Activated CD4-positive, alpha-beta T cell treated with anti-CD3 and anti-CD28 coated beads, Interleukin-2, amount 50 U/mL, for 24 hours (primary cell): ENCODE data around the gene FAR2.
"Not testable (repeated sequence)": the region's sequence is repeated elsewhere in the genome, so short reads cannot be mapped to it uniquely, and the experiment has no call there.

ENCODE experiments used
- DNase-seq, 2 donors: peaks; one replicate each; pipeline ENCODE4 v3.0.0-alpha.2; 2020; ENCODE audit warnings: low read depth in 1 of 2, low spot score in 1 of 2

The FAR2 gene

DNA sequence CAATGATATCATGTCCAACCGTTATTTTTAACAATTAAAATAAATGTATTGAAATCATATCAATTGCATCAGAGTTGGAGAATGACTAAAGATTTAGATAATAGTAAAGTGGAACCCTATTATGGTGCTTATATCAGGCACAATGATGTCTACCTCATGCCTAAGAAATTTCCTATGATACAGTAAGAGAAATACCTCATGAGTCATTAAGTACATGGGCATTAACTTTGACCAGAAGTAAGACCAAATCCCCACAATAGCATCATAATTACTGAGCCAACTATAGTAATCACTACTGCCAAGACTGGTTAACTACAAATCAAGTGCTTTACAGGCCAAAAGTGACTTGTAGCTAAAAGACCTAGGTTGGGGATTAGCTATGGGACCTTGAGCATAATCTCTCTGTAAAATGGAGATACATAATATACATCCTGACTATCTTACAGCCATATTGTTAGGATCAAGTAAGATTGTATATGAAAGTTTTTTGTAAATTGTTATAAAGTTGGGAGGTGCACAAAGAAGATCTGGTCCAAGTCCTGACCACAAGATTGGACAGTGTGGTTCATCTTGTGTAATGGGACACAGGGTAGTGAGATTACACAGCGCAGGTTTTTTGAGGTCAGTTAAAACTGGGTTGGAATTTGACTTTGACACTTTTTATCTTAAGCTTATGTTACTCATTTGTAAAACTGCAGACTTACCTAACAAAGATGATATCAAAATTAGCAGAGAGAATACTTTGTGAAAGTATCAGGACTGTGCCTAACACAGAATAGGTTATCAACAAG, 171.4 kb downstream of the FAR2 start:
- no peak for DNase-seq

DNA sequence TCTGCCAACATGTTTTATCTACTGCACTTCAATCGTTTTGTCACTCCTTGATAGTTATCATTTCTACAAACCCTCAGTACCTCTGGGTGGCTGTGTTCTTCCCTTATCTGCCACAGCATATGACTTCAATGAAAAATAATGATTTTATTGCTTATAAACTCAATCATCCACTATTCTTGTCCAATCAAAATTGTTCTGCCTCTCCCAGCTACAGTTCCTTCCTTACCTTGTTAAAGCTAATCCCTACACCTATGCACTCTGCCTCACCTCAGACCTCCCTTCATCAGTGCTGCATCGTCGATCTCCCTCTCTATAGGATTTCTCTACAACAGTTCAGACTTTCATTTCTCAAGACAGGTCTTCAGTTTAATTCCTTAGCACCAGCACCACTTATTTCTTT, 173.1 kb downstream of the FAR2 start:
- no peak for DNase-seq

DNA sequence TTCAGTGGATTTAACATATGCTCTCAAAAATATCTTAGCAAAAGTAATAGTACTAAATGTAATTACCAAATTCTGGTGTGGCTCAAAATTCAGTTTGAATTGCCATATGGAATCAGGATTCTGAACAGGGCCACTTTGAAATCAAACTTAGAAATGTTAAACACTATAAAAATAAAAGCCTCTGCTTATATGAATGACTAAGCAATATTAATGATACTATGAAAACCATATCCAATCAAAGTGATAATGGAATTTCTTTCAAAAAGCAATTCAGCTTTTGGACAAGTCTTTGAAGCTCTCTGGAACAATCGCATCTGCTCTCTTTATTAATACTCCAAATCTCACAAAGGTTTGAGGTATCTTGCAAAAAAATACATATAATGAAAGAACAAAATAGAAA, 180.3 kb downstream of the FAR2 start:
- no peak for DNase-seq

DNA sequence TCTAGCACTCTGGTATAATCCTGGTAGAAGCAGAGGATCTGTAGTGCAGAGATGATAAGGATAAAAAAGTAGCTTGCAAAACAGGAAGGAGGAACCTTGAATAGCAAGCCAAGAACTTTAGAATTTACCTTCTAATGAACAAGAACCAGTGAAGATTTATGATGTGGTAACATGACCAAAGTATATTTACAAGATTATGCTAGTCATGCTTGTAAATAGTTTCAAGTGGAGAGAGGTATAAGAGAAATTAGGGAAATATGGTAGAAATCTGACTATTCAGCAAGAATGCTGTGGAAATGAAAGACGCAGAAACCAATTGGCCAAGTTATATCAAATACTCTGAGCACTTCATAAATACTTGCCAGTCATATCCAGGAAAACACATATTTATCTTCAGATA, 184.1 kb downstream of the FAR2 start:
- no peak for DNase-seq

DNA sequence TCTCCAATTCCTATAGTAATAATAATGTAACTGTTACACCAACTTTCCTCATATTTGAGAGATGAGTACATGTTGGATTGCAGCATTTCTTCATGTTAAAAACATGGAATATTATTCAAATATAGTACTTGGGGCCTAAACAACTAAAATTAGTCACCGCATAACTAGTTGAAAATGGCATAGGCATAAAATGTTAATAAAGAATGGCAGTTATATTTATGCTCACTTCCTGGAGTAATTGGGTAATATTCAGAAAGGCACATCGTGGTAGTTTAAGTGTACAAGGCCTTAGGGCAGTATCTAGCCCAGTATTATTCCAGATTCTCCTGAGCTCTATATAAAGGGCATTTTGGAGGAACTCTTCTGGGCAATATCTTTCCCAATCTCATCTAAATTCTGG, 185.9 kb downstream of the FAR2 start:
- DNase-seq: no peak

DNA sequence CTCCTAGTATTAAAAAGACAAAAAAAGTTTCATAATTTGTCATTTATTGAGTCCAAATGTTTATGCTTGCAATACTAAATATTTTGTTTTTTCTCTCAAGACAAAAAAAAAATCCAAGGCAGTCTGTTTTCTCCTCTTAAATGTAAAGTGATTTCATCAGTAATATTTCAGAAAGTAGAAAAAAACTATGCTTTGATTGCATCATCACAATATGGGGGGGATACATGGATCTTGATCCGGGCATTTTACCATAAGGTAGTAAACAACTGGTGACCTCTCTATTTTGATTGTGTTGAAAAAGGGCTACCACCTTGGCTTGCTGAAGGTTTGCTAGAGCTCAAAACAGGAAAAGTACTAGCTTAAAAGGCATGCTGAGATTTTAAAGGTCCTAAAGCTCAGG, 188.2 kb downstream of the FAR2 start:
- no peak for DNase-seq

DNA sequence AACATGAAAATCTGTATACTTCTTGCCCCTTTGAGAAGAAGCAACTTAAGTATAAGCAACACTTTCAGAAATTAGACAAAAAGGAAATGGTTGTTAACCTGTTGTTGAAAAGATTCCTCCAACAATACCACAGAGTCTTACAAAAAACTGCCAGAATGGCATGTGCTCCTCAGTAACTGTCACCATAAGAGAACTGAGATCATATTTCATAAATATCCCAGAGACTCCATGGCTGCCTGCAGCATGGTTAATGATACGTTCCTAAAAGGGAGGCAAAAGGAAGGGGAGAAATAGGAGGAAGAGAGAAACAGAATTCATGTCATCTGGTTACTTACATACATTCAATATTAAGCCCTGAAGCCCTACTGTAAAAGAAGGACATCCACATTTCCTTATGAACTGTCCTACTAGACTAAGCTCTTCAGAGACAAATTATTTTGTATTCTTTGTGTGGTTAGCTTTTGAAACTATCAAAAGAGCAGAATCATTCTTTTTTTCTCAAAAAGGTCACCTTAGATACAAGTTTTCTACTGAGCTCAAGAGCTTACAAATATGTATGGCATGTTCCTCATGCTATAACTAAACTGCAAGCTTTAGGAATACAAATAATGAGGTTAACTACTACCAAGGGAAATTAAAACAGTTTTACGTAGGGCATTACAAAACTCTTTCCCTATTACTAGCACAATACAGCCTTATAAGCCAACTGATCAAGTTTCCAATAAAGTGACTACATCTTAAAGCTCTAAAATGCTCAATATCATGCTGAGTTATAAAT, 194.1 kb downstream of the FAR2 start:
- DNase-seq: no peak

DNA sequence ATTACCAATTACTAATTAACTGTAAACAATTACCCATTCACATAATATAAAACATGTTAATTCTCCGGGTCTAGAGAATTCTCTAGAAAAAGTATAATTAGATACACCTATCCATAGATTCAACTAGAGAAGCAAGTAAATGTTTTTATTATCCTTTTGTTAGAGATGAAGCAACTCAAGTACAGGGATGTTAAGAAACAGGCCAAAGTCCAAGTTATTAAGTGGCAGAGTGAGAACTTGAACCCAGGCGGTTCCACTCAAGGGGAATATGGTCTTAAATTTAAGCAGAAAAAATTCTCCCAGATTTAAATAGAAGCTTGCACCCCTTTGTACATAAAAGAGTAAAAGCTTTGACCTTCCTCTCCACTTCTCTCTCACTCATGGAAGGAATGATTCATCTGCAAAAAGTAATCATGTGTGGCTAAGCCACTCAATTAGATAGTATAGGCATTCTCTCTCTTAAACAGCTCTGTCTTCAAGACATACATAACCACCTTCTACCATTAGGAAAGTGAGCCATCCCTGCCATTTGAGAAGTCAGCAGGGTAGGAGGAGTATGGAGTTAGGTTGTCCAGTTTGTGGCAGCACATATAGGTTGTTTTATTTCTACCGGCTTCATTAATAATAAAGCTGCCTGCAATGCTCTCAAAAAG, 197.8 kb downstream of the FAR2 start:
- no peak for DNase-seq

DNA sequence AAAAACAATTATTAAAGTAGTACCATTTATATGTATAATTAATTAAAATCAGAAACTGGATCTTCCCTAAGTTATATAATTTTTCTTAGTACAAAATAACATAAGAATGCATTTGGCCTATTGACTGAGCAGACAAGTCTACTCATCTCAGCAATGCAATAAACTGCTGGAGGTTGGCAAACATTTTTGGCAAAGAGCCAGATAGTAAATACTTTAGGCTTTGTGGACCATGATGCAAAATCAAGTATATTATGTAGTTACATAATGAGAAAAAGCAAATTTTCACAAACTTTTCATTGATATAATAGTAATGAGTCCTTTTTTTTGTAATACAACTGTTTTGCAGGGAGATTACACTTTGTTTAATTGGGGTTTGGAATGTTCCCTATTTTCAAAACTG, 201.0 kb downstream of the FAR2 start:
- no peak for DNase-seq

DNA sequence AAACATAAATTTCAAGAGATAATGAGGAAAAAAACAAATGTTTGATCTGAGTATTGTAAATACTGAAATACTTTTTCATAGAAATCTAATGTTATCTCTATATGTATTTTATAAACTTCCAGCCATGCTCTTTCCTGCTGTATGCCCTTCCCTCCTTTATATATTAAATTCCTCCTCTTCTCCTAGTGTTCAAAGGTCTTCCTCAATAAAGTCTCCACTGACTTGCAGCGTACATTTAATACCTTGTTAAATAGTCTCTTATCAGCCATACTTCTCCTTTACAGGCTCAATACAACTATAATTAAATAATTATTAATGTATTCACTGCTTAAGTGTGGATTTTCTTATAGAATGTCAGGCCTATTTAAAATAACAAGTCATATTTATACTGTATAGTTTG, 205.9 kb downstream of the FAR2 start:
- no peak for DNase-seq

DNA sequence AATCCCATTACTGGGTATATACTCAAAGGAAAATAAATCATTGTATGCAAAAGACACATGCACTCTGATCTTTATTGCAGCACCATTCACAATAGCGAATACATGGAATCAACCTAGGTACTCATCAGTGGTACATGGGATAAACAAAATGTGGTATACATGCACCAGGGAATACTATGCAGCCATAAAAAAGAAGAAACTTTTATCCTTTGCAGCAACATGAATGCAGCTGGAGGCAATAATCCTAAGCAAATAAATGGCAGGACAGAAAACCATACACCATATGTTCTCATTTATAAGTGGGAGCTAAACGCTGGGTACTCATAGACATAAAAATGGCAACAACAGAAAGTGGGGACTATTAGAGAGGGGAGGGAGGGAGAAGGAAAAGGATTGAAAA, 216.0 kb downstream of the FAR2 start:
- DNase-seq: no peak

DNA sequence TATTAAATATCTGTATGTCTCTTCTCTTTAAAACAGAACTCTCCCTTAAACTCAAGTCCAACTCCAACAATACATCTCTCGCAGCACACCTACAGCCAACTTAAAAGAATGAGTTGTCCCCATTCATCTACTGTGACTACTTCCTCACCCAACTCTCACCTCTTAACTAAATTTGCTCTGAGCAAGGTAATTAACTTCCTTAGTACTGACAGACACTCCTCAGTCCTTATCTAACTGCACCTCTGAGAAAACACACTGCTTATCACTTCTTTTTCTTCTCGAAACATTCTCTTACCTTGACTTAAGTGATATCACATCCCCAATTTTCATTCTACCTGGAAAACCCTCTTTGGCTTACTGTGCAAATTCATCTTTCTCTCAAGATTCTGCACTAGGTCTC, 224.9 kb downstream of the FAR2 start:
- no peak for DNase-seq

DNA sequence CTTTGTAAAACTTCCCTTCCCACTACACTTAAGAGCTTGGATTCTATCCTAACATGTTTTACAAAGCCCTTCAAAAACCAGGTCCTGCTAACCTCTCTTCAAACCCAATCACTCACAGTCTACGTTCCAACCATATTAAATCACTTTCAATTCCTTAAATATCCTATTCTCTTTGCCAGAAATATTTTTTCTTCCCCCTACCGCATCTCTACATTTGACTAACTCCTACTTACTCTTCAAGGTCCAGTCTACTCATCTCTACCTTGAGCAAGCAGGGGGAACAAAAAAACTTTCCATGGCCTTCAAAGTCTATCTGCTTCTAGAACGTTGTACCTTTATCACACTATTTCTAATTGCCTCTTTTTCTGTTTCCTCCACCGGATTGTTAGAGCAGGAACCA, 225.8 kb downstream of the FAR2 start:
- no peak for DNase-seq

DNA sequence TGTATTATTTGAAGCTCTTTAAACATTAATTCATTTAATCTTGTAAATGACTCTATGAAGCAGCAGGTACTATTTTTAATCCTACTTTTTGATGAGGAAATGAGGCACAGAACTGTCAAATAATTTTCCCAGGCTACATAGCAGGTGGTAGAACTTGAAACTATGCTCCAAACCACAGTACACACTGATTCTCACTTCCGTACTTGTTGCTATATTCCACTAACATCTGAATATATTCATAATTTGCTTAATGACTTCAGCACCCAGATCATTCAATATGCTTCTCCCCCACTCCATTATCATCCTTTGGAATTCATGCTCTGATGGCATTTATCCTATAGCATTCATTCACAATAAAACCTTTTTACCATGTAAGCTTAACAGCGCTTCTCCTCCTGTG, 227.0 kb downstream of the FAR2 start:
- no peak for DNase-seq

DNA sequence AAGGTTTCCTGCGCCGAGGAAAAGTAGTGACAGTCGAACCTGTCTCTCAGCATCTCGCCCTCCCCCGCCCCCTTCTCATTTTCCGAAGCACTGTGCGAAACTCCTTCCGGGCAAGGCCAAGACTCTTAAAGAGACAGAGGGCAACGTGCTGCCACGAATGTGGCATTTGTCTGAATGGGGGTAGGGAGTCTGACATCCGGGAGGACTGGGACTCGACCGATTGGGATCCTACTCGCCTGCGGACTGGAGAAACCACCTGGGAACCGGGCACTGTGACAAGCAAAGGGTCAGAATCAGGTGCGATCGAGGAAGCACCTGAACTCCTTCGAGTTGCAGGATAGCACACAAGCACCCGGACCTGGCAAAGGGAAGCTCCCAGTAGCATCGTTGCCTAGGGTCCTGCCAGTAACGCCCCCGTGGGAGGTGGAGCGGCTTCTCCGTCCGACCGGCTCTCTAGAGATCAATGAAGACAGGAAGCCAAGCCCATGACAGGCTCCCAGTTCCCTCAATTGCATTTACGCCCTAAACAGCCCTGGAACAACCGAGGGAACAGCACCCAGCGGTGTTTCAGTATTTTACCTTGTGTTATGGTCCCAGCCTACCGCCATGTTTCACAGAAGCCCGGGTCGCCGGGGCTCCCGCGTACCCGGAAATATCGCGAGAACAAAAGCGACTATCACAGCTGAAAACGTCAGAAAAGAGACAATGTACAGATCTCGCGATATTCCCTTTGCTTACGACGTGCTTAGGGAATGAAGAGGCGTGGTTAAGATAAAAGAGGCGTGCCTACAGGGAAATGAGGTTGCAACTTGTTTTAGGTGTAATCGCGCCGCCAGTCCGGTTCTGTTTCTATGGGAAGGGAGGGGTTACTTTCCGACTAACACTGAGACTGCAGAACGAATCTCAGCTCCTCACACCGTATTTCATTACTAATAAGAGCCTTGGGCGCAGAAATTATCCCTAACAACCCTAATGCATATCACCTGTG, 231.8 kb downstream of the FAR2 start, which contains the start of gene ERGIC2:
ERGIC2 (minus strand) TSS at position 637 of the 988 bp plus-strand sequence. CDS start 9,539 bp downstream, outside the sequence.
- peak; percentile 66 to 93 for DNase-seq

DNA sequence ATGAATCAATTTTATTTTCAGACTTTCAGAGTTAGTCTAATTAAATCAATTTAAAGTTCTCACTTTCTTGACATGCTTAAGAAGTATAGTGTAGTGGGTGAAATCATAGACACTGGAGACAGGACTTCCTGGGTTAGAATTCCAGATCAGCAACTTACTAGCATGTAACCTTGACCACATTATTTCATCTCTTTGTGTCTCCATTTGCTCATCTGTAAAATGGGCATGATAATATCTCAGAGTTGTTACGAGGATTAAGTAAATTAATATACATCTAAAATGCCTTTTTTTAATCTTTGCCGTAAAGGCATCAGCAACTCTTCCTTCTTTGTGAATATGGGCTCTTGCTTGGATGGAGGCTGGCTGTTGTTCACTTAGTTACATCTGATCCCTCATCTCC, 233.2 kb downstream of the FAR2 start:
- DNase-seq: no peak

DNA sequence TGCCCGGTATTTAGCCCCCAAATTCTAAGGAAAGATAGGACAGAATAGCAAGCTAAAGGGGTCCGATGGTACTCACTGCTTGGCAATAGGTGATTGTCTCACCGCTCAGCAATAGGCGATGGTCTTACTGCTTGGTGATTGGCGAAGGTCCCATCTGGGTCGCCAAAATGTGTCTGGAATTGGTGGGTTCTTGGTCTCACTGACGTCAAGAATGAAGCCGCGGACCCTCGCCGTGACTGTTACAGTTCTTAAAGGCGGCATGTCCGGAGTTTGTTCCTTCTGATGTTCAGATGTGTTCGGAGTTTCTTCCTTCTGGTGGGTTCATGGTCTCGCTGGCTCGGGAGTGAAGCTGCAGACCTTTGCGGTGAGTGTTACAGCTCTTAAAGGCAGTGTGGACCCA, 236.1 kb downstream of the FAR2 start:
- DNase-seq: not testable (repeated sequence)
